Fibroblast of lung (primary cell): Measurements from ENCODE around the gene DMAC2. TPM values are rescaled to one million over a fixed set of nuclear protein-coding genes. Genes with fewer than 3 reads are reported as not detected.

Source experiments
- DNase-seq, 2 donors: peaks; one replicate each; pipeline versions ENCODE4 v3.0.0 to v3.0.0-alpha.2; 2010; ENCODE audit warnings: low read depth in 2 of 2
- H2AFZ ChIP-seq: 2 replicates; pipeline ENCODE4 v1.5.1; 2012; ENCODE audit warnings: low read length, control low read depth, inconsistent platforms
- H3K27ac ChIP-seq: 2 replicates; pipeline ENCODE4 v1.5.1; 2011; ENCODE audit warnings: low read length, control low read depth; ENCODE audit not compliant: insufficient read depth
- H3K27me3 ChIP-seq: 2 replicates; pipeline ENCODE4 v1.5.1; 2011; ENCODE audit warnings: mild to moderate bottlenecking, low read length; ENCODE audit not compliant: control insufficient read depth, insufficient read depth
- H3K36me3 ChIP-seq: 2 replicates; pipeline ENCODE4 v1.5.1; 2011; ENCODE audit warnings: low read length; ENCODE audit not compliant: control insufficient read depth, insufficient read depth
- H3K4me1 ChIP-seq: 2 replicates; pipeline ENCODE4 v1.5.1; 2011; ENCODE audit warnings: low read length; ENCODE audit not compliant: control insufficient read depth, insufficient read depth; ENCODE audit errors: extremely low read depth
- H3K4me2 ChIP-seq: 2 replicates; pipeline ENCODE4 v1.5.1; 2011; ENCODE audit warnings: low read length, control low read depth; ENCODE audit not compliant: insufficient read depth; ENCODE audit errors: extremely low read depth
- H3K4me3 ChIP-seq, 4 experiments: fragments of 200-600 bp in 1 of 4; sonication (generic) in 1 of 4; replicated peaks in 1 of 4; 2 replicates each; pipeline ENCODE4 v1.5.1; 2011 to 2016; ENCODE audit warnings: low read length in 4 of 4, low read depth in 3 of 4, mild to moderate bottlenecking in 3 of 4, control low read depth in 2 of 4, inconsistent platforms in 1 of 4, mixed read lengths in 1 of 4; ENCODE audit not compliant: insufficient read depth in 1 of 4; ENCODE audit errors: control extremely low read depth in 1 of 4
- H3K79me2 ChIP-seq: 2 replicates; pipeline ENCODE4 v1.5.1; 2012; ENCODE audit warnings: mild to moderate bottlenecking, low read length, inconsistent platforms; ENCODE audit not compliant: control insufficient read depth, insufficient read depth
- H3K9ac ChIP-seq: 2 replicates; pipeline ENCODE4 v1.5.1; 2011; ENCODE audit warnings: mild to moderate bottlenecking, low read length, control low read depth; ENCODE audit not compliant: insufficient read depth
- H3K9me3 ChIP-seq: 2 replicates; pipeline ENCODE4 v1.5.1; 2012; ENCODE audit warnings: low read depth, low read length; ENCODE audit not compliant: control insufficient read depth, insufficient read depth
- H4K20me1 ChIP-seq: 2 replicates; pipeline ENCODE4 v1.5.1; 2011; ENCODE audit warnings: low read length; ENCODE audit not compliant: control insufficient read depth, insufficient read depth; ENCODE audit errors: extremely low read depth
- CTCF ChIP-seq, 2 donors: IDR thresholded peaks in 1 of 2; conservative IDR thresholded peaks in 1 of 2; 1 replicate in 1 of 2; 2 replicates in 1 of 2; pipeline ENCODE4 v1.5.1; 2011 to 2012; ENCODE audit warnings: low read length in 2 of 2, control low read depth in 1 of 2, inconsistent platforms in 1 of 2, low read depth in 1 of 2, mild to moderate bottlenecking in 1 of 2
- EZH2 ChIP-seq: IDR thresholded peaks from 2 replicates; pipeline ENCODE4 v1.5.1; 2012; ENCODE audit warnings: low read length, control low read depth, mild to moderate bottlenecking; ENCODE audit errors: missing control alignments
- polyA plus RNA-seq, 2 donors: library from polyadenylated mRNA; depleted of rRNA in 1 of 2; stranded (reverse) in 1 of 2; unstranded in 1 of 2; fragments of >200 nt; gene quantifications; 2 replicates each; pipeline ENCODE4 v1.2.1, GENCODE V29; 2011 to 2012; ENCODE audit warnings: missing spikeins in 1 of 2
- total RNA-seq: library from RNA; depleted of rRNA; stranded (reverse); fragments of >200 nt; gene quantifications from 2 replicates; pipeline ENCODE4 v1.2.1, GENCODE V29; 2014

DMAC2 gene
- total and polyA plus RNA-seq, 2 donors (not counting 1 experiment from before 2014, with no cell fraction given): 31.0 to 52.3 TPM

DNA sequence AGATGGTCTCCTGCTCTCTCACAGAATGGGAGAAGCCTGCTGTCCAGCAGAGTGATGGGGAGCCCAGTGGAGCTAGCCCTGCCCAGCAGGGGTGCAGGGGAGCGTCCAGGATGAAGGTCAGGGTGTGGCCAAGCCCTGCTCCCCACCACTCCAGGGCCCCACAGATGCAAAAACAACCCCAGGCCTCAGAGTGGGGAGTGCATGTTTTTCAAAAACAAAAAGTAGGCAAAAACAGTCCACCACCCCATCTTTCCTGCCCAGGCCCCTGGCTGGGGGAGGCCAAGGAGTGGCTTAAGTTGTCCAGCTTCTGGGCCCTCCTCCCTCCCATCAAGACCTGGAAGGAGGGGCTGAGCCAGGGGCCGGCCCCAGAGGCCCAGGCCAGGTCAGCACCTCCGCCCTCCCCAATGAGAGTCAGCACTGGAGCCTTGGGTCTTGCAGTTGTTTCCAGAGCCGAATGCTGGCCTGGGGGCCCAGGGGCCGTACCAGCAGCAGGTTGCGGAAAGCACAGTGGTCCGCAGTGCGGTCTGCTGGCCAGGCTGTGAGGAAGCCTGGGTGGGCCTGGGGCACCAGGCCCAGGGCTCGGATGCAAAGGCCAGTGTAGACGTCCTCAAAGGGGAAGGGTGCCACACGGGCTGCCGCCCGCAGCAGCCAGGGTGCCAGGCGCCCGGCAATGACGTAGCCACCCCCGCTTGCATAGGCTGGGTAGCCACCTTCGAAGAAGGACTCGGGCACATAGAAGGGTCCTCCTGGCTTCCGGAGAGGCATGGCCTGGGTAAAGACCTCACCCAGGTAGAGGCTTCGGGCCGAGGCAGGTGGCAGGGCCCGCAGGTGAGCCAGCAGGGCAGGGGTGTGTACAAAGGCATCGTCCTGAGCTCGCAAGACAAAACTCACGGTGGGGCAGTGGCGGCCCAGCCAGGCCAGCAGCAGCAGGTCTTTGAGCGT lies 14.3 kb downstream of the DMAC2 start:
- no peak overlapping the region for H3K4me2 ChIP-seq
- no peaks in the 10 kb centered on the region for H3K9me3 ChIP-seq
- H3K79me2 ChIP-seq: no peaks in the 10 kb centered on the region
- no peak for DNase-seq
- TF ChIP-seq CTCF (conservative IDR thresholded peaks at IDR 0.05 in 1 of 2, IDR thresholded peaks at IDR 0.05 in 1 of 2; ENCODE audit: low read depth in 1 of 2, low read length in 2 of 2) (no peak), EZH2 (no peak)
- no peak overlapping the region for H2AFZ ChIP-seq
- no peaks in the 10 kb centered on the region for H4K20me1 ChIP-seq
- H3K27me3 ChIP-seq: no peaks in the 10 kb centered on the region
- H3K27ac ChIP-seq: no peak overlapping the region
- H3K36me3 ChIP-seq: peaks cover 13% of the 10 kb centered on the region
- no peak overlapping the region for H3K4me3 ChIP-seq
- H3K4me1 ChIP-seq: peaks cover 9% of the 10 kb centered on the region
- H3K9ac ChIP-seq: no peak overlapping the region

- H3K9me3 ChIP-seq: no peaks in the 10 kb centered on the region
- no peaks in the 10 kb centered on the region for H3K27me3 ChIP-seq
- no peak overlapping the region for H2AFZ ChIP-seq
- H3K9ac ChIP-seq: no peak overlapping the region
- no peak overlapping the region for H3K4me3 ChIP-seq
- H3K4me1 ChIP-seq: peaks cover 9% of the 10 kb centered on the region
- no peak for DNase-seq
- no peaks in the 10 kb centered on the region for H4K20me1 ChIP-seq
- H3K79me2 ChIP-seq: no peaks in the 10 kb centered on the region
- no peak overlapping the region for H3K4me2 ChIP-seq
- H3K36me3 ChIP-seq: peaks cover 15% of the 10 kb centered on the region
- no peak overlapping the region for H3K27ac ChIP-seq
- TF ChIP-seq EZH2 (no peak), CTCF (conservative IDR thresholded peaks at IDR 0.05 in 1 of 2, IDR thresholded peaks at IDR 0.05 in 1 of 2; ENCODE audit: low read depth in 1 of 2, low read length in 2 of 2) (no peak)
These were observed 15.2 kb downstream of the DMAC2 start for GRCh38 chr19:41424335-41425173.

- no peak for DNase-seq
- Histone ChIP-seq H3K4me3 (no peak overlapping the region), H3K4me1 (peaks cover 5% of the 10 kb centered on the region), H3K27ac (no peak overlapping the region), H3K27me3 (no peaks in the 10 kb centered on the region), H3K9me3 (no peaks in the 10 kb centered on the region), H4K20me1 (no peaks in the 10 kb centered on the region), H3K9ac (no peak overlapping the region), H3K79me2 (no peaks in the 10 kb centered on the region), H3K4me2 (no peak overlapping the region), H2AFZ (no peak overlapping the region), H3K36me3 (peaks cover 15% of the 10 kb centered on the region)
- TF ChIP-seq EZH2 (no peak), CTCF (conservative IDR thresholded peaks at IDR 0.05 in 1 of 2, IDR thresholded peaks at IDR 0.05 in 1 of 2; ENCODE audit: low read depth in 1 of 2, low read length in 2 of 2) (no peak)
These were observed 16.8 kb downstream of the DMAC2 start for GRCh38 chr19:41422955-41423354.
